H1 (cell line): ENCODE measurements around the gene HCAR2.

Experiments
- BRCA1 ChIP-seq: IDR thresholded peaks from 2 replicates; pipeline ENCODE4 v1.6.1; 2012; ENCODE audit warnings: low read depth, low read length, improper control_type of control experiment
- CTCF ChIP-seq, 3 experiments: IDR thresholded peaks; 1 replicate in 2 of 3; 2 replicates in 1 of 3; pipeline versions ENCODE4 v1.5.1 to v1.6.1; 2011; ENCODE audit warnings: low read length in 3 of 3, mild to moderate bottlenecking in 3 of 3, inconsistent platforms in 2 of 3, low read depth in 1 of 3, moderate library complexity in 1 of 3; ENCODE audit not compliant: insufficient read depth in 1 of 3; ENCODE audit errors: control extremely low read depth in 1 of 3
- POLR2A ChIP-seq, 2 experiments: IDR thresholded peaks; 1 replicate in 1 of 2; 2 replicates in 1 of 2; pipeline ENCODE4 v1.6.1; 2011; ENCODE audit warnings: low read depth in 2 of 2, low read length in 2 of 2, mild to moderate bottlenecking in 2 of 2; ENCODE audit errors: control extremely low read depth in 1 of 2
- POLR2AphosphoS5 ChIP-seq: IDR thresholded peaks from 2 replicates; pipeline ENCODE4 v1.6.1; 2011; ENCODE audit warnings: low read depth, low read length
- SP4 ChIP-seq: IDR thresholded peaks from 2 replicates; pipeline ENCODE4 v1.6.1; 2012; ENCODE audit warnings: low read length, inconsistent platforms
- SRF ChIP-seq: IDR thresholded peaks from 2 replicates; pipeline ENCODE4 v1.6.1; 2011; ENCODE audit warnings: mild to moderate bottlenecking, low read depth, low read length, moderate library complexity
- TAF7 ChIP-seq: optimal IDR thresholded peaks from 2 replicates; pipeline ENCODE3; 2011; ENCODE audit warnings: low read depth, mild to moderate bottlenecking, inconsistent platforms, low read length, moderate library complexity, borderline replicate concordance

GRCh38 chr12:122749569-122750332, 46.6 kb upstream of the HCAR2 start:
- TF ChIP-seq CTCF (IDR thresholded peaks at IDR 0.05; ENCODE audit: control extremely low read depth in 1 of 3, insufficient read depth in 1 of 3, low read depth in 1 of 3, low read length in 3 of 3) (no peak), TAF7 (no peak), SP4 (no peak), SRF (no peak), BRCA1 (no peak), POLR2AphosphoS5 (no peak), POLR2A (IDR thresholded peaks at IDR 0.05; ENCODE audit: control extremely low read depth in 1 of 2, low read depth in 2 of 2, low read length in 2 of 2) (no peak)
